GM12874 (cell line): ENCODE results near the gene TEAD1.

Experiments
- TF ChIP-seq, protein P1 (sequence below): IDR thresholded peaks from 2 replicates; pipeline ENCODE4 v1.5.1; 2011; ENCODE audit warnings: low read depth, mild to moderate bottlenecking, control low read depth, low read length, moderate library complexity; ENCODE audit not compliant: insufficient read depth

Gene TEAD1

DNA sequence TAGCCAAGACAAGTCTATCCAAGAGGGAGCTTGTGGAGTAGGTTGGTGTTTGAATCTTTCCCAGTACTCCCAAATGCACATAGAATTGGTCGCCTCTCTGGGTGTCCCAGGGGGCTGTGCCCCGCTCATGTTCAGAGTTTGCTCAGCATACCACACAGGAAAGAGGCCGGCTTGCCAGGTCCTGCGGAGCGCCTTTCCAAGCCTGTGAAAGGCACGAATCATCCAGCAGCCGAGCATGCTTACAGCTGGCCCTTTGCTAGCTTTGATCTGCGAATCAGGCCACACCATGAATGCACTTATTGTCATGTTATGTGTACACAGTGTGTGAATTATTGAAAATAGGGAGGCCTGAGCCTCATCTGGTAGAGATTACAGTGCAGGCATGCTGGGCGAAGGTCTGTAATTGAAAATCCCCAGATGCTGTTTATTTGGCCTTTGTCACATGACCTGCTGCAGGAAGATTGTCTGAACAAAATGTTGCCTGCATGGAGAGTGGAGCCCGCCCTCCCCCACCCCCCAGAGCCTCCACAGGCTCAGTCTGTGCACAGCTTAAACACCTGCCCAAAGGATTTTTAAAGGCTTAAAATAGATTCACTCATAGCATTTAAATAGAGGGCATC is 171.6 kb downstream of the TEAD1 start:
- TF ChIP-seq, protein P1, sequence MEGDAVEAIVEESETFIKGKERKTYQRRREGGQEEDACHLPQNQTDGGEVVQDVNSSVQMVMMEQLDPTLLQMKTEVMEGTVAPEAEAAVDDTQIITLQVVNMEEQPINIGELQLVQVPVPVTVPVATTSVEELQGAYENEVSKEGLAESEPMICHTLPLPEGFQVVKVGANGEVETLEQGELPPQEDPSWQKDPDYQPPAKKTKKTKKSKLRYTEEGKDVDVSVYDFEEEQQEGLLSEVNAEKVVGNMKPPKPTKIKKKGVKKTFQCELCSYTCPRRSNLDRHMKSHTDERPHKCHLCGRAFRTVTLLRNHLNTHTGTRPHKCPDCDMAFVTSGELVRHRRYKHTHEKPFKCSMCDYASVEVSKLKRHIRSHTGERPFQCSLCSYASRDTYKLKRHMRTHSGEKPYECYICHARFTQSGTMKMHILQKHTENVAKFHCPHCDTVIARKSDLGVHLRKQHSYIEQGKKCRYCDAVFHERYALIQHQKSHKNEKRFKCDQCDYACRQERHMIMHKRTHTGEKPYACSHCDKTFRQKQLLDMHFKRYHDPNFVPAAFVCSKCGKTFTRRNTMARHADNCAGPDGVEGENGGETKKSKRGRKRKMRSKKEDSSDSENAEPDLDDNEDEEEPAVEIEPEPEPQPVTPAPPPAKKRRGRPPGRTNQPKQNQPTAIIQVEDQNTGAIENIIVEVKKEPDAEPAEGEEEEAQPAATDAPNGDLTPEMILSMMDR: no peak

DNA sequence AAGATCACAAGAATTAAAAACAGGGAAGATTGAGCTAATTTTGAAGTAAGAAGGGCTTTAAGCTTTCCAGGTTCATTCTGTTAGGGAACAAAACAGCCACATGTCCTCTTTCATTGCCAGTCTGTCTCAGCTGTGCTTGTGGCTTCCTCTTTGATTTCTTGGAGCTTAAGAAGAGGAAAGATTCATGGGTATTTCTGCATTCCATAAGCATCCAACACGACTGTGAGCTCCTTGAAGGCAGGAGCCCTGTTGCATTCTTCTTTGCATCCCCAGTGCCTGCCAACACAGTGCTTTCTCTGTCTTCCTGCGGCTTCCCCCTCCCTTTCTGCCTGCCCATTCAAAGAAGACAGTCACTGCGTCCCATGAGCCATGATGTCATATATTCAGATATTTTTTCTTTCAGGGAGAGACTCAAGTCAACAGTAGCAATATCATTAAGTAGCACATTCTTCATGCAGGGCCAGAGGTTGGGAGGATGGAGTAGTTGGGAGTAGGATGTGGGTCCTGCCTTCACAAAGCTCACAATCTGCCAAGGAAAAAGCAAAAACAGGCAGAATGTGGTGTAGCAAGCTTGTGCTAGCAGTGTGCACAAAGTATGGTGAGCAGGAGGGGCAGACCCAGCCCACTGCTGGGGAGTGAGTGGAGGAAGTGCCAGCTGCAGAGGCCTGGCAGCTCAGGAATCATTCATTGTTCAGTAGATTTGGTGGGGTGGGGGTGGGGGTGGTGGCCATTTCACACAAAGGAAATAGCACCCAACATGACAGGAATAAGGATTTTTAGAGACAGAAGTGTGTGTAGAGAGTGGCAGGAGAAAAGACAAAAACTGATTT is 172.8 kb downstream of the TEAD1 start:
- TF ChIP-seq, protein P1: no peak

DNA sequence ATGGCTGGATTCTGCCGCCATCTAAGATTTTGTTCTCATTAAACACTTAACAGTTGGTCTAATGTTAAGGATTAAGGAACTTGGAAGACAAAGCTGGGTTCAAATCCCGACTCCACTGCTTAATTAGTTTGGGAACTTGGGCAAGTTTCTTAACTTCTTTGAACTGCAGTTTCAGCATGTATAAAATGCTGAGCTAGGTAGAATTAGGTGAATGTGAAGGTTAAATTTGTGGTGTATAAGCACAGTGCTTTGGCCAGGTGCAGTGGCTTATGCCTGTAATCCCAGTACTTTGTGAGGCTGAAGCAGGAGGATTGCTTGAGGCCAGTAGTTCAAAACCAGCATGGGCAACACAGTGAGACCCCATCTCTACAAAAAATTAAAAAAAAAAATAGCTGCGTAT is 174.2 kb downstream of the TEAD1 start:
- TF ChIP-seq, protein P1: no peak

- TF ChIP-seq, protein P1: no peak
Measured at GRCh38 chr11:12853325-12853651, 179.1 kb downstream of the TEAD1 start.

GRCh38 chr11:12853652-12854296 is 179.6 kb downstream of the TEAD1 start:
- TF ChIP-seq, protein P1: no peak

DNA sequence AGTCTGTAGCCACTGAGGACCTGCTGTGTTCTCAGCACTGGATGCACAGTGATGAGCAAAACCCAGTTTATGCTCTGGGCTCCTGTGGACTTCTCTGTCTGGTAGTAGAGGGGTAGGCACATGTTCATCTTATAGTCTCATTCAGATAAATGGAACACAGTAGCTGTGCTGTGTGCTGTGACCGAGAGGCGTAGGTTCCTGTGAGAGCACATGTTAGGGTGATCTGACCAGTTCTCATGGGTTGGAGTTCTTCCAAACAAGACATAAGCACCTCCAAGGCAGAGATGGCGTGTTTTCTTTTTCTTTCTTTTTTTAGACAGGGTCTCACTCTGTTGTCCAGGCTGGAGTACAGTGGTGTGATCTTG is 180.1 kb downstream of the TEAD1 start:
- TF ChIP-seq, protein P1: no peak

DNA sequence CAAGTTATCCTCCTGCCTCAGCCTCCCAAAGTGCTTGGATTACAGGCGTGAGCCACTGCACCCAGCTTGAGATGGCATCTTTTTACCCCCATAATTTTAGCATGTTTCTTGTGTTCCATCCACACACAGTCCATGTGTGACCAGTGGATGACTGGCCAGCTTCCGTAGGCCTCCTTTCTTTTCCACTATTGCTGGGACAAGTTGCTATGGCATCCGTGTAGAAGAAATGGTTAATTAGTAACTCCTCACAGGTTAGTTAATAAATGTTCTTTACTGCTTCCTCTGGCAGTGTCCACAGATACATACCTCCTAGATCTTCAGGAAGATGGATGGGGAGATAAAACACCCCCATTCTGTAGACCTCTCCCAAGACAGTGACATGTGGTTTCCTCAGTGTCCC is 180.6 kb downstream of the TEAD1 start:
- TF ChIP-seq, protein P1: no peak
